OCI-LY1 (cell line): ENCODE data around the gene GLP2R.

ENCODE experiments used
- H2AFZ ChIP-seq: fragments of 200-600 bp; sonication (generic), shearing (Covaris generic); 2 replicates; pipeline ENCODE4 v1.6.0; 2014; ENCODE audit warnings: antibody characterized with exemption, mild to moderate bottlenecking, low read length
- H3F3A ChIP-seq: fragments of 200-600 bp; sonication (generic), shearing (Covaris generic); 2 replicates; pipeline ENCODE4 v1.6.0; 2014; ENCODE audit warnings: mild to moderate bottlenecking, antibody characterized with exemption, low read length, moderate library complexity; ENCODE audit not compliant: insufficient read depth
- H3K27ac ChIP-seq: fragments of 200-600 bp; sonication (generic); 2 replicates; pipeline ENCODE4 v1.5.1; 2014; ENCODE audit warnings: low read length, mixed run types, mild to moderate bottlenecking, low read depth; ENCODE audit not compliant: poor library complexity, severe bottlenecking
- H3K27me3 ChIP-seq: fragments of 200-600 bp; sonication (generic); 2 replicates; pipeline ENCODE4 v1.6.0; 2014; ENCODE audit warnings: antibody characterized with exemption, mild to moderate bottlenecking, low read length, moderate library complexity; ENCODE audit not compliant: insufficient read depth
- H3K36me3 ChIP-seq: fragments of 200-600 bp; sonication (generic); 2 replicates; pipeline ENCODE4 v1.6.1; 2014; ENCODE audit warnings: mild to moderate bottlenecking, antibody characterized with exemption, low read length, moderate library complexity, mixed read lengths; ENCODE audit not compliant: insufficient read depth
- H3K4me1 ChIP-seq: fragments of 200-600 bp; sonication (generic); 2 replicates; pipeline ENCODE4 v1.5.1; 2014; ENCODE audit warnings: mild to moderate bottlenecking, low read length, moderate library complexity; ENCODE audit not compliant: insufficient read depth, severe bottlenecking
- H3K4me2 ChIP-seq: fragments of 200-600 bp; sonication (generic), shearing (Covaris generic); 2 replicates; pipeline ENCODE4 v1.6.1; 2014; ENCODE audit warnings: low read length
- H3K4me3 ChIP-seq: fragments of 200-600 bp; sonication (generic); 2 replicates; pipeline ENCODE4 v1.5.1; 2014; ENCODE audit warnings: low read length, low read depth, mild to moderate bottlenecking, mixed read lengths; ENCODE audit not compliant: poor library complexity, severe bottlenecking
- H3K79me2 ChIP-seq: fragments of 200-600 bp; shearing (Covaris generic); 2 replicates; pipeline ENCODE4 v1.6.1; 2016; ENCODE audit warnings: mixed run types, low read length, mixed read lengths; ENCODE audit not compliant: insufficient read depth
- H3K9ac ChIP-seq: fragments of 200-600 bp; sonication (generic), shearing (Covaris generic); 2 replicates; pipeline ENCODE4 v1.6.1; 2014; ENCODE audit warnings: mild to moderate bottlenecking, low read length, mixed read lengths
- H3K9me2 ChIP-seq: fragments of 200-600 bp; sonication (generic), shearing (Covaris generic); 2 replicates; pipeline ENCODE4 v1.6.1; 2014; ENCODE audit warnings: low read depth, mild to moderate bottlenecking, low read length, mixed read lengths
- H3K9me3 ChIP-seq: fragments of 200-600 bp; shearing (Covaris generic); 2 replicates; pipeline ENCODE4 v1.6.1; 2014; ENCODE audit warnings: low read length, mixed read lengths
- H4K20me1 ChIP-seq: fragments of 200-600 bp; sonication (generic), shearing (Covaris generic); 2 replicates; pipeline ENCODE4 v1.6.0; 2016; ENCODE audit warnings: mild to moderate bottlenecking, low read length; ENCODE audit not compliant: insufficient read depth
- CTCF ChIP-seq: fragments of 200-600 bp; sonication (generic), shearing (Covaris generic); IDR thresholded peaks from 2 replicates; pipeline ENCODE4 v1.5.1; 2017; ENCODE audit warnings: mild to moderate bottlenecking, antibody characterized with exemption, low read length, moderate library complexity, mixed read lengths
- EZH2 ChIP-seq: fragments of 200-600 bp; sonication (generic), shearing (Covaris generic); IDR thresholded peaks from 2 replicates; pipeline ENCODE4 v1.8.0; 2017; ENCODE audit warnings: borderline replicate concordance, mixed run types, mild to moderate bottlenecking, antibody characterized with exemption, low read length, moderate library complexity, mixed read lengths

The GLP2R gene

GRCh38 chr17:9895923-9896322, 70.2 kb downstream of the GLP2R start:
- no peak overlapping the region for H2AFZ ChIP-seq
- no peaks in the 10 kb centered on the region for H3F3A ChIP-seq
- H4K20me1 ChIP-seq = no peaks in the 10 kb centered on the region
- no peaks in the 10 kb centered on the region for H3K79me2 ChIP-seq
- no peak overlapping the region for H3K4me2 ChIP-seq
- no peak overlapping the region for H3K4me3 ChIP-seq
- H3K9ac ChIP-seq = no peak overlapping the region
- no peaks in the 10 kb centered on the region for H3K36me3 ChIP-seq
- H3K27me3 ChIP-seq = no peaks in the 10 kb centered on the region; the same call in 1 of the 2 replicates
- no peaks in the 10 kb centered on the region for H3K4me1 ChIP-seq
- no peaks in the 10 kb centered on the region for H3K9me3 ChIP-seq
- no peak overlapping the region for H3K27ac ChIP-seq
- H3K9me2 ChIP-seq = no peaks in the 10 kb centered on the region
- no peak for TF ChIP-seq EZH2
- no peak for TF ChIP-seq CTCF

- Histone ChIP-seq H3K4me1 (no peaks in the 10 kb centered on the region), H3K4me2 (no peak overlapping the region), H3K4me3 (no peak overlapping the region), H3K9ac (no peak overlapping the region), H3K27me3 (no peaks in the 10 kb centered on the region; the same call in 1 of the 2 replicates), H4K20me1 (no peaks in the 10 kb centered on the region), H3K9me3 (no peaks in the 10 kb centered on the region), H2AFZ (no peak overlapping the region), H3F3A (no peaks in the 10 kb centered on the region), H3K36me3 (no peaks in the 10 kb centered on the region), H3K27ac (no peak overlapping the region), H3K9me2 (no peaks in the 10 kb centered on the region), H3K79me2 (no peaks in the 10 kb centered on the region)
- TF ChIP-seq CTCF (no peak), EZH2 (no peak)
These were observed 71.7 kb downstream of the GLP2R start for GRCh38 chr17:9897372-9897968.

DNA sequence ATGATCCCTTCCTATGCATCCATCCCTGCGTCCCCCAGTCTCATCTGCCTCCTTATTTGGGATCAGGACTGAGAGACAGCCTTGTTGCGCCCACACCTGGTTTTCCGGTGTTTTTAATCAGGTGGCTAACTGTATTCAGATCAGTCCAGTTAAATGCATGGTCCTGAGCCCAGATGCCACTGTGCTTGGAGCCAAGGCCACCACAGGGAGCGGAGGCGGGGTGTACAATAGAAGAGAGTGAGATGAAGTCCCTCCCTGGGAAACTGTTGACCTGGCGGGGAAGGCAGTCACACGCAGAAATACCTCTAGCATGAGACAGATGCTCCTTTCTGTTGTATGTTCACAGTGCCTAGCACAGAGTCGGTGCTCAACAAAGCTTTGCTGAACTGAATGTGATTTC, 73.1 kb downstream of the GLP2R start:
- H3K27ac ChIP-seq = no peak overlapping the region
- no peaks in the 10 kb centered on the region for H3K36me3 ChIP-seq
- H3K79me2 ChIP-seq = no peaks in the 10 kb centered on the region
- no peak overlapping the region for H2AFZ ChIP-seq
- H3K4me3 ChIP-seq = no peak overlapping the region
- H3K4me1 ChIP-seq = no peaks in the 10 kb centered on the region
- H3K9me3 ChIP-seq = no peaks in the 10 kb centered on the region
- H3K4me2 ChIP-seq = no peak overlapping the region
- no peaks in the 10 kb centered on the region for H3F3A ChIP-seq
- H3K9me2 ChIP-seq = no peaks in the 10 kb centered on the region
- TF ChIP-seq CTCF (no peak), EZH2 (no peak)
- no peaks in the 10 kb centered on the region for H4K20me1 ChIP-seq
- H3K27me3 ChIP-seq = no peaks in the 10 kb centered on the region; the same call in 1 of the 2 replicates
- H3K9ac ChIP-seq = no peak overlapping the region
